ENCODE results near the gene KCNH1. TPM values are rescaled to one million over a fixed set of nuclear protein-coding genes. Genes with fewer than 3 reads are reported as not detected.

KCNH1 gene
- polyA plus RNA-seq, 1 experiment: 3.5 TPM

- no peak overlapping the region for H3K4me3 ChIP-seq (ENCODE audit: low read depth, low read length)
- no peaks in the 10 kb centered on the region for H3K36me3 ChIP-seq (ENCODE audit: control insufficient read depth, insufficient read depth, low read length)
- no peaks in the 10 kb centered on the region for H3K27me3 ChIP-seq (ENCODE audit: control insufficient read depth, insufficient read depth, low read length)
- POLR2A ChIA-PET: no interaction called here
- CTCF ChIA-PET: no interaction called here
- TF ChIP-seq CTCF (IDR thresholded peaks at IDR 0.05; ENCODE audit: insufficient read depth, low read depth, low read length): no peak
- DNase-seq (ENCODE audit: low read depth): no peak
Measured at GRCh38 chr1:210769473-210769872, 364.5 kb downstream of the KCNH1 start.

GRCh38 chr1:210764536-210764935 lies 369.4 kb downstream of the KCNH1 start:
- H3K4me3 ChIP-seq (ENCODE audit: low read depth, low read length): no peak overlapping the region
- H3K36me3 ChIP-seq (ENCODE audit: control insufficient read depth, insufficient read depth, low read length): no peaks in the 10 kb centered on the region
- no peak for TF ChIP-seq CTCF (IDR thresholded peaks at IDR 0.05; ENCODE audit: insufficient read depth, low read depth, low read length)
- POLR2A ChIA-PET: interaction anchor here (0.6 kb wide), 1 partner anchor 354 kb away, joined by 16 read pairs; no protein-coding TSS in a partner anchor
- CTCF ChIA-PET: interaction anchor here (0.6 to 1.5 kb wide), 3 partner anchors 28 to 369 kb away, joined by 3 read pairs; partner anchors contain the start of gene KCNH1
- DNase-seq (ENCODE audit: low read depth): peak; percentile 59
- H3K27me3 ChIP-seq (ENCODE audit: control insufficient read depth, insufficient read depth, low read length): no peaks in the 10 kb centered on the region

- no peaks in the 10 kb centered on the region for H3K27me3 ChIP-seq (ENCODE audit: control insufficient read depth, insufficient read depth, low read length)
- no peak overlapping the region for H3K4me3 ChIP-seq (ENCODE audit: low read depth, low read length)
- ChIA-PET CTCF (no interaction called here), POLR2A (no interaction called here)
- H3K36me3 ChIP-seq (ENCODE audit: control insufficient read depth, insufficient read depth, low read length): no peaks in the 10 kb centered on the region
- DNase-seq (ENCODE audit: low read depth): no peak
- no peak for TF ChIP-seq CTCF (IDR thresholded peaks at IDR 0.05; ENCODE audit: insufficient read depth, low read depth, low read length)
Measured at GRCh38 chr1:210758761-210759160, 375.2 kb downstream of the KCNH1 start.

- DNase-seq (ENCODE audit: low read depth): no peak
- H3K27me3 ChIP-seq (ENCODE audit: control insufficient read depth, insufficient read depth, low read length): no peaks in the 10 kb centered on the region
- POLR2A ChIA-PET: no interaction called here
- no peak for TF ChIP-seq CTCF (IDR thresholded peaks at IDR 0.05; ENCODE audit: insufficient read depth, low read depth, low read length)
- no peak overlapping the region for H3K4me3 ChIP-seq (ENCODE audit: low read depth, low read length)
- CTCF ChIA-PET: interaction anchor here (1.3 kb wide), 1 partner anchor 18 kb away, joined by 3 read pairs; no protein-coding TSS in a partner anchor
- H3K36me3 ChIP-seq (ENCODE audit: control insufficient read depth, insufficient read depth, low read length): no peaks in the 10 kb centered on the region
Measured at GRCh38 chr1:210758261-210758660, 375.7 kb downstream of the KCNH1 start.

GRCh38 chr1:210757677-210758076 lies 376.3 kb downstream of the KCNH1 start:
- DNase-seq (ENCODE audit: low read depth): no peak
- no peak for TF ChIP-seq CTCF (IDR thresholded peaks at IDR 0.05; ENCODE audit: insufficient read depth, low read depth, low read length)
- no peak overlapping the region for H3K4me3 ChIP-seq (ENCODE audit: low read depth, low read length)
- ChIA-PET POLR2A (no interaction called here), CTCF (interaction anchor here (1.3 to 1.4 kb wide), 2 partner anchors 19 to 376 kb away, joined by 3 to 4 read pairs; partner anchors contain the start of gene KCNH1)
- H3K36me3 ChIP-seq (ENCODE audit: control insufficient read depth, insufficient read depth, low read length): no peaks in the 10 kb centered on the region
- H3K27me3 ChIP-seq (ENCODE audit: control insufficient read depth, insufficient read depth, low read length): no peaks in the 10 kb centered on the region

Measured in BJ (cell line).